ENCODE measurements around the gene PRKAG2.

The PRKAG2 gene

GRCh38 chr7:151687523-151688235 lies 189.2 kb downstream of the PRKAG2 start:
- no peak for FAIRE-seq

- FAIRE-seq: no peak
These were observed 190.1 kb downstream of the PRKAG2 start for GRCh38 chr7:151686826-151687225.

- FAIRE-seq: no peak
These were observed 190.7 kb downstream of the PRKAG2 start for GRCh38 chr7:151686016-151686766.

GRCh38 chr7:151684408-151685175 lies 192.3 kb downstream of the PRKAG2 start:
- no peak for FAIRE-seq

GRCh38 chr7:151683615-151684407 lies 193.1 kb downstream of the PRKAG2 start:
- FAIRE-seq: no peak

- no peak for FAIRE-seq
These were observed 193.9 kb downstream of the PRKAG2 start for GRCh38 chr7:151682831-151683614.

- FAIRE-seq: no peak
These were observed 195.2 kb downstream of the PRKAG2 start for GRCh38 chr7:151681726-151682125.

- no peak for FAIRE-seq
These were observed 196.1 kb downstream of the PRKAG2 start for GRCh38 chr7:151680810-151681209.

GRCh38 chr7:151679881-151680612 lies 196.9 kb downstream of the PRKAG2 start:
- FAIRE-seq: no peak

- FAIRE-seq: no peak
These were observed 197.7 kb downstream of the PRKAG2 start for GRCh38 chr7:151679071-151679708.

- no peak for FAIRE-seq
These were observed 198.7 kb downstream of the PRKAG2 start for GRCh38 chr7:151678227-151678604.

- no peak for FAIRE-seq
These were observed 199.2 kb downstream of the PRKAG2 start for GRCh38 chr7:151677581-151678226.

- no peak for FAIRE-seq
These were observed 200.2 kb downstream of the PRKAG2 start for GRCh38 chr7:151676759-151677158.

GRCh38 chr7:151675196-151675920 lies 201.6 kb downstream of the PRKAG2 start:
- FAIRE-seq: no peak

GRCh38 chr7:151674161-151674920 lies 202.6 kb downstream of the PRKAG2 start:
- FAIRE-seq: no peak

GRCh38 chr7:151673216-151673615 lies 203.7 kb downstream of the PRKAG2 start:
- no peak for FAIRE-seq

GRCh38 chr7:151672716-151673115 lies 204.2 kb downstream of the PRKAG2 start:
- FAIRE-seq: no peak

GRCh38 chr7:151671514-151671913 lies 205.4 kb downstream of the PRKAG2 start:
- FAIRE-seq: no peak

GRCh38 chr7:151669762-151670161 lies 207.2 kb downstream of the PRKAG2 start:
- FAIRE-seq: no peak
